ENCODE measurements around the gene RAB30. TPM values are rescaled to one million over a fixed set of nuclear protein-coding genes. Genes with fewer than 3 reads are reported as not detected.

The RAB30 gene
- total and polyA plus RNA-seq, 3 donors from 2014 or later, result 11.4 to 13.1 (median 12.3) TPM

DNA sequence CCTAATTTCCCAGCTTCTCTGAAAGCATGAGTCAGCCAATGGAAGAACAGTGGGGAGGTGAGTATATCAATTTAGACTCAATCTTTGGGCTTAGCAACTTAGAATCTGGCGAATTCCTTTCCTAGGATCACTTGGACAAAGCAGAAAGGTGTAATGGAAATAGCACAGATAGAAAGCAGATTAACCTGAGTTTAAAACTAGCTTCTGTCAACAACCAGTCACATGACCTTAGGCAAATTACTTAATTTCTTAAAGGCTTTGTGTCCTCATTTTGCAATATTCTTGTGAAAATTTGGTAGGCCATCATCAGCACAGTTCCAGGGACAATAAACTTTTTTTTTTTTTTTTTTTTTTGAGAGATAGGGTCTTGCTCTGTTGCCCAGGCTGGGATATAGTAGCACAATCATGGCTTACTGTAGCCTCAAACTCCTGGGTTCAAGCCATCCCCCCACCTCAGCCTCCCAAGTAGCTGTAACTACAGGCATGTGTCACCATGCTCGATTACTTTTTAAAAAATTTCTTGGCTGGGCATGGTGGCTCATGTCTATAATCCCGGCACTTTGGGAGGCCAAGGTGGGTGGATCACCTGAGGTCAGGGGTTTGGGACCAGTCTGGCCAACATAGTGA lies 44.4 kb upstream of the RAB30 start:
- Histone ChIP-seq H3K9me3 (no peaks in the 10 kb centered on the region), H3K4me1 (peaks cover 3% of the 10 kb centered on the region), H3K36me3 (ENCODE audit: low read depth, missing control alignments) (no peaks in the 10 kb centered on the region), H3K27me3 (no peaks in the 10 kb centered on the region), H3K4me3 (no peak overlapping the region), H3K27ac (no peak overlapping the region)
- intact Hi-C loops (cut with DNase I; ENCODE audit: low total_unique reads), result no loop called here
- no peak for DNase-seq
- WGBS, 2 donors, result 96 to 98% methylated on average over 3 of the region's 3 CpGs
- TF ChIP-seq, protein P1, sequence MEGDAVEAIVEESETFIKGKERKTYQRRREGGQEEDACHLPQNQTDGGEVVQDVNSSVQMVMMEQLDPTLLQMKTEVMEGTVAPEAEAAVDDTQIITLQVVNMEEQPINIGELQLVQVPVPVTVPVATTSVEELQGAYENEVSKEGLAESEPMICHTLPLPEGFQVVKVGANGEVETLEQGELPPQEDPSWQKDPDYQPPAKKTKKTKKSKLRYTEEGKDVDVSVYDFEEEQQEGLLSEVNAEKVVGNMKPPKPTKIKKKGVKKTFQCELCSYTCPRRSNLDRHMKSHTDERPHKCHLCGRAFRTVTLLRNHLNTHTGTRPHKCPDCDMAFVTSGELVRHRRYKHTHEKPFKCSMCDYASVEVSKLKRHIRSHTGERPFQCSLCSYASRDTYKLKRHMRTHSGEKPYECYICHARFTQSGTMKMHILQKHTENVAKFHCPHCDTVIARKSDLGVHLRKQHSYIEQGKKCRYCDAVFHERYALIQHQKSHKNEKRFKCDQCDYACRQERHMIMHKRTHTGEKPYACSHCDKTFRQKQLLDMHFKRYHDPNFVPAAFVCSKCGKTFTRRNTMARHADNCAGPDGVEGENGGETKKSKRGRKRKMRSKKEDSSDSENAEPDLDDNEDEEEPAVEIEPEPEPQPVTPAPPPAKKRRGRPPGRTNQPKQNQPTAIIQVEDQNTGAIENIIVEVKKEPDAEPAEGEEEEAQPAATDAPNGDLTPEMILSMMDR (IDR thresholded peaks at IDR 0.05), result no peak
- TF ChIP-seq POLR2A (IDR thresholded peaks at IDR 0.05), result no peak

DNA sequence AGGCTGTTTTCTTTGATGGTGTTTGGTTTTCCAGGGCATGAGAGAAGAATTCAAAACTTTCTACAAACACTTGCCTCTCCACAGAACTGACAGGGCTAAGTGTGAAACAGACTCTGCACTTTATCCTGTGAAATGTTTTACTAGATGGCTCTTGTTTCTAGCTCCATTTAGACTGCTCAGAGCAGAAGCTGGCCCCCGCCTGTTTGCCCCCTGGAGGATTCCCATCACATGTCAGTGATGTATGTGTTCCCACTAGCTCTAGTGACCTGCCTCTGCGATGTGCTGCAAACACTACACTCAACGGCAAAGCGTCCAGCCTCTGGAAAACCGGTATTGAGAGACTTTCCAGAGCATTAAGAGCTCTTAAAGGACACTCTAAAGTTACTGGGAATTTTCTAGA lies 43.9 kb upstream of the RAB30 start:
- DNase-seq, result no peak
- TF ChIP-seq POLR2A (IDR thresholded peaks at IDR 0.05), result no peak
- TF ChIP-seq, protein P1 (IDR thresholded peaks at IDR 0.05), result no peak
- no peaks in the 10 kb centered on the region for H3K9me3 ChIP-seq
- no peaks in the 10 kb centered on the region for H3K27me3 ChIP-seq
- H3K36me3 ChIP-seq (ENCODE audit: low read depth, missing control alignments), result no peaks in the 10 kb centered on the region
- H3K4me3 ChIP-seq, result no peak overlapping the region
- peaks cover 3% of the 10 kb centered on the region for H3K4me1 ChIP-seq
- H3K27ac ChIP-seq, result no peak overlapping the region
- intact Hi-C loops (cut with DNase I; ENCODE audit: low total_unique reads), result no loop called here
- 63 to 76% methylated on average over 5 of the region's 5 CpGs for WGBS, 2 donors

DNA sequence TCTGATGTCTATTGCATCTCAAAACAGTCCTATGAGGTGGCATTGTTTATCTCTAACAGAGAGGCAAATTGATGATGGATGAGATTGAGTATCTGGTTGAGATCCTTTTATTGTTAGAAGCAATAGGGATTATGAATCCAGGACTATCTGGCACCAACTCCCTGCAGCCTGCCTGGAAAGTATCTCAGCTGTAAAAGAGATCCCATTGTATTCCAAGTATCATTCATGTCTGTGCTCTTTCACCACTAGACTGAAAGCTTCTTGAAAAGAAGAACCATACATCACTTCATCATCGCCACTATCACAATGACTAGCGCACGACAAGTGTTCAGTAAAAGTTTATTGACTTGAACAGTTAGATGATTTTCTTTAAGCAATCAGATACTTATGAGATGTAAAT lies 43.3 kb upstream of the RAB30 start:
- H3K4me3 ChIP-seq, result no peak overlapping the region
- no peak for TF ChIP-seq POLR2A (IDR thresholded peaks at IDR 0.05)
- TF ChIP-seq, protein P1 (IDR thresholded peaks at IDR 0.05), result no peak
- H3K4me1 ChIP-seq, result peaks cover 3% of the 10 kb centered on the region
- no peaks in the 10 kb centered on the region for H3K27me3 ChIP-seq
- DNase-seq, result no peak
- WGBS, 2 donors, result 86 to 93% methylated on average over 3 of the region's 3 CpGs
- no peak overlapping the region for H3K27ac ChIP-seq
- no peaks in the 10 kb centered on the region for H3K9me3 ChIP-seq
- no peaks in the 10 kb centered on the region for H3K36me3 ChIP-seq (ENCODE audit: low read depth, missing control alignments)
- intact Hi-C loops (cut with DNase I; ENCODE audit: low total_unique reads), result no loop called here

DNA sequence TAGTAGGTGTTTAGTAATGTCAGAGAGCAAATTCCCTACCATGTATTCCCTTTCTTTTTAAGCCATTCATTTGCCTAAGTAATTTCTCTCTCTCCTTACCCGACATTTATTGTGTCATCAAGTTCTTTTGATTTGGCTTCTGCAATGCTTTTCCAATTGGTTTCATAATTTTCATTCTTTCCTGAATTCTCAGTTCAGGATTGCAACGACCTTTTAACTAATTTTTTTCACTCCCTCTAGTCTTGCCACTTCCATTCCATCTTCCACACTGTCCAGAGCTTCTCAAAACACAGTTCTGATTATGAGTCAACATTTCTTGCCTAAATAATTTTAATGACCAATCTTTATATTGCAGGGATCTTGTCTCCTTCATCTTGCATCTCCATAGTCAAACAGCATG lies 41.2 kb upstream of the RAB30 start:
- no peaks in the 10 kb centered on the region for H3K36me3 ChIP-seq (ENCODE audit: low read depth, missing control alignments)
- intact Hi-C loops (cut with DNase I; ENCODE audit: low total_unique reads), result no loop called here
- no peaks in the 10 kb centered on the region for H3K27me3 ChIP-seq
- no peaks in the 10 kb centered on the region for H3K4me1 ChIP-seq
- TF ChIP-seq, protein P1 (IDR thresholded peaks at IDR 0.05), result no peak
- no peak for TF ChIP-seq POLR2A (IDR thresholded peaks at IDR 0.05)
- no peaks in the 10 kb centered on the region for H3K9me3 ChIP-seq
- H3K4me3 ChIP-seq, result no peak overlapping the region
- DNase-seq, result no peak
- 71 to 73% methylated on average over 2 of the region's 2 CpGs for WGBS, 2 donors
- no peak overlapping the region for H3K27ac ChIP-seq

DNA sequence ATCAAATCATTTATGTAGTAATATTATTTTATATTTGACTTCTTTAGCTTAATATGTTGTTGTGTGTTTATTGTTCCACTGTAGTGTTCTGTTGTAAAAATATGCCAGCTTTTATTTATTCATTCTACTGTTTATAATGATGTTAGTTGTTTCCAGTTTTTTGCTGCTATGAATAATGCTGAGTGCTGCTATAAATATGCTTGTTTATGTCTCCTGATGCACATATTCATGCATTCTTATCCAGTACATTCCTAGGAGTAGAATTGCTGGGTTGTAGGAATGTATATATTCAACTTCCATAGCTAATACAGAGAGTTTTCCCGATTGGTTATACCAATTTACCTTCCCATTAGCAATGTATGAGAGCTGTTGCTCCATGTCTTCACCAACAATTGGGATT lies 33.5 kb upstream of the RAB30 start:
- Histone ChIP-seq H3K36me3 (ENCODE audit: low read depth, missing control alignments) (no peaks in the 10 kb centered on the region), H3K27me3 (no peaks in the 10 kb centered on the region), H3K4me1 (no peaks in the 10 kb centered on the region), H3K4me3 (no peak overlapping the region), H3K27ac (no peak overlapping the region), H3K9me3 (no peaks in the 10 kb centered on the region)
- WGBS, 2 donors, result 94 to 100% methylated on average over 1 of the region's 1 CpG
- intact Hi-C loops (cut with DNase I; ENCODE audit: low total_unique reads), result no loop called here
- TF ChIP-seq, protein P1 (IDR thresholded peaks at IDR 0.05), result no peak
- no peak for TF ChIP-seq POLR2A (IDR thresholded peaks at IDR 0.05)
- no peak for DNase-seq
